ENCODE results near the gene KCNMA1.

Gene KCNMA1

GRCh38 chr10:77507291-77507880, 130.2 kb downstream of the KCNMA1 start:
- DNase-seq (ENCODE audit: low spot score): no peak

GRCh38 chr10:77506517-77507200, 130.9 kb downstream of the KCNMA1 start:
- DNase-seq (ENCODE audit: low spot score): no peak

GRCh38 chr10:77505431-77506334, 131.9 kb downstream of the KCNMA1 start:
- DNase-seq (ENCODE audit: low spot score): no peak

GRCh38 chr10:77504873-77505257, 132.7 kb downstream of the KCNMA1 start:
- DNase-seq (ENCODE audit: low spot score): no peak

- no peak for DNase-seq (ENCODE audit: low spot score)
Measured at GRCh38 chr10:77504196-77504872, 133.3 kb downstream of the KCNMA1 start.

- DNase-seq (ENCODE audit: low spot score): no peak
Measured at GRCh38 chr10:77501846-77502261, 135.8 kb downstream of the KCNMA1 start.

- DNase-seq (ENCODE audit: low spot score): no peak
Measured at GRCh38 chr10:77501152-77501845, 136.3 kb downstream of the KCNMA1 start.

- DNase-seq (ENCODE audit: low spot score): no peak
Measured at GRCh38 chr10:77500754-77501151, 136.9 kb downstream of the KCNMA1 start.

GRCh38 chr10:77498829-77499228, 138.8 kb downstream of the KCNMA1 start:
- no peak for DNase-seq (ENCODE audit: low spot score)

- DNase-seq (ENCODE audit: low spot score): no peak
Measured at GRCh38 chr10:77498210-77498609, 139.4 kb downstream of the KCNMA1 start.

- no peak for DNase-seq (ENCODE audit: low spot score)
Measured at GRCh38 chr10:77497748-77498147, 139.9 kb downstream of the KCNMA1 start.

- DNase-seq (ENCODE audit: low spot score): no peak
Measured at GRCh38 chr10:77496941-77497420, 140.6 kb downstream of the KCNMA1 start.

- DNase-seq (ENCODE audit: low spot score): no peak
Measured at GRCh38 chr10:77494756-77495541, 142.7 kb downstream of the KCNMA1 start.

- no peak for DNase-seq (ENCODE audit: low spot score)
Measured at GRCh38 chr10:77494327-77494726, 143.3 kb downstream of the KCNMA1 start.

- no peak for DNase-seq (ENCODE audit: low spot score)
Measured at GRCh38 chr10:77493851-77494261, 143.8 kb downstream of the KCNMA1 start.

- no peak for DNase-seq (ENCODE audit: low spot score)
Measured at GRCh38 chr10:77493239-77493806, 144.3 kb downstream of the KCNMA1 start.

- no peak for DNase-seq (ENCODE audit: low spot score)
Measured at GRCh38 chr10:77492368-77492994, 145.1 kb downstream of the KCNMA1 start.

GRCh38 chr10:77490534-77491314, 146.9 kb downstream of the KCNMA1 start:
- DNase-seq (ENCODE audit: low spot score): no peak

GRCh38 chr10:77486517-77486916, 151.1 kb downstream of the KCNMA1 start:
- no peak for DNase-seq (ENCODE audit: low spot score)

All from CD4-positive, alpha-beta T cell treated with Interleukin-2 at 100 ng/mL for 4 hours (primary cell).